RWPE1 (cell line): ENCODE data around the gene KCTD15.

Experiments
- CTCF ChIA-PET: fragments of 350-600 bp; sonication (Branson Sonifier 250); formaldehyde crosslinking; extraction: SDS; loops from one replicate; lab custom pipeline; 2021; lab: Yijun Ruan, JAX
- POLR2A ChIA-PET: fragments of 400-600 bp; formaldehyde crosslinking; extraction: SDS; loops from one replicate; lab custom pipeline; 2020; ENCODE audit warnings: antibody characterized with exemption; ENCODE audit not compliant: low non-redundant PET; lab: Yijun Ruan, JAX
- DNase-seq: peaks from one replicate; pipeline ENCODE4 v3.0.0; 2012; ENCODE audit warnings: low spot score
- H3K27ac ChIP-seq: fragments of 450-650 bp; 2 replicates; pipeline ENCODE4 v1.5.1; 2017
- CTCF ChIP-seq: fragments of 450-650 bp; conservative IDR thresholded peaks from 2 replicates; pipeline ENCODE4 v1.5.1; 2017; ENCODE audit warnings: low read depth, mild to moderate bottlenecking

Gene KCTD15

GRCh38 chr19:33803383-33803782 lies 6.7 kb downstream of the KCTD15 start:
- CTCF ChIA-PET: interaction anchor here (1.3 kb wide), 1 partner anchor 195 kb away, joined by 7 read pairs; no protein-coding TSS in a partner anchor
- TF ChIP-seq CTCF: no peak
- peak overlapping the region; percentile 77 for H3K27ac ChIP-seq
- POLR2A ChIA-PET: no interaction called here
- DNase-seq: no peak

GRCh38 chr19:33804021-33804799 lies 7.5 kb downstream of the KCTD15 start:
- H3K27ac ChIP-seq: peak overlapping the region; percentile 77
- ChIA-PET POLR2A (no interaction called here), CTCF (interaction anchor here (1.3 kb wide), 1 partner anchor 194 kb away, joined by 7 read pairs; no protein-coding TSS in a partner anchor)
- TF ChIP-seq CTCF: no peak
- DNase-seq: peak; percentile 41

GRCh38 chr19:33805313-33805712 lies 8.6 kb downstream of the KCTD15 start:
- DNase-seq: no peak
- ChIA-PET POLR2A (interaction anchor here (0.6 kb wide), 1 partner anchor 10 kb away, joined by 4 read pairs; no protein-coding TSS in a partner anchor), CTCF (no interaction called here)
- TF ChIP-seq CTCF: no peak
- peak overlapping the region; percentile 77 for H3K27ac ChIP-seq

GRCh38 chr19:33805840-33806433 lies 9.3 kb downstream of the KCTD15 start:
- CTCF ChIA-PET: no interaction called here
- peak overlapping the region; percentile 77 for H3K27ac ChIP-seq
- no peak for DNase-seq
- POLR2A ChIA-PET: no interaction called here
- TF ChIP-seq CTCF: no peak

DNA sequence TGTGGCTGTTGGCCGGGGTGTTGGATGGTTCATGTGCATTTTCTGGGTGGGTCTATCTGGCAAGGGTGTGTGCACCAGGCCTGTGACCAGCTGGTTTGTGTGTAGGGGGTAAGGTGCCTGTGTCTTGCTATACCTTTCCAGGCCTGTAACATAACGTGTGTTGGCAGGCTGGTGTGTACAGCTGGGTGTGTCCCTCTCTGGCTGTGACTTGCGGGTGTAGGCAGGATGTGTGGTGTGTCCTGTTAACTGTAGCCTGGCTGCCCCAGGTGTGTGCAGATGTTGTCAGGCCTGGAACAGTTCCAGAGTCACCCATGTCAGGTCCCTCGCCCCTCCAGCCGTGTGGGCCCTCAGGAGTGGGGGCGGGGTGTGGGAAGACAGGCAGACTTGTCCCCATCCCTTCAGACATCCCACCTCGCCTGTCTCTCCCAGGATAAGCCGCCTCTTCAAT lies 9.8 kb downstream of the KCTD15 start:
- DNase-seq: no peak
- H3K27ac ChIP-seq: peak overlapping the region; percentile 77
- CTCF ChIA-PET: no interaction called here
- no peak for TF ChIP-seq CTCF
- POLR2A ChIA-PET: no interaction called here

- no peak for DNase-seq
- no peak for TF ChIP-seq CTCF
- POLR2A ChIA-PET: no interaction called here
- CTCF ChIA-PET: no interaction called here
- peak overlapping the region; percentile 77 for H3K27ac ChIP-seq
These were observed 11.7 kb downstream of the KCTD15 start for GRCh38 chr19:33808399-33808798.
